ENCODE measurements around the gene HS3ST4. TPM values are rescaled to one million over a fixed set of nuclear protein-coding genes. Genes with fewer than 3 reads are reported as not detected.

HS3ST4 gene
- polyA plus RNA-seq, 1 donor from 2014 or later: 13.0 TPM

- Histone ChIP-seq H3K79me2 (replicated peaks; ENCODE audit: insufficient read depth, low read length) (no peaks in the 10 kb centered on the region), H3K9me3 (ENCODE audit: low read length) (no peaks in the 10 kb centered on the region), H3K4me2 (ENCODE audit: low read length) (no peak overlapping the region), H3F3A (ENCODE audit: insufficient read depth, low read length, poor library complexity, severe bottlenecking) (no peaks in the 10 kb centered on the region), H3K27ac (ENCODE audit: low read length) (no peak overlapping the region), H3K4me3 (ENCODE audit: low read length) (no peak overlapping the region), H2AFZ (ENCODE audit: low read depth, low read length) (no peak overlapping the region), H3K9me2 (ENCODE audit: insufficient read depth, low read length) (no peaks in the 10 kb centered on the region), H3K27me3 (ENCODE audit: insufficient read depth, low read depth, low read length) (no peaks in the 10 kb centered on the region), H4K20me1 (ENCODE audit: insufficient read depth) (no peaks in the 10 kb centered on the region), H3K9ac (ENCODE audit: low read length) (no peak overlapping the region), H3K36me3 (ENCODE audit: insufficient read depth, low read length) (no peaks in the 10 kb centered on the region)
- TF ChIP-seq MXI1 (conservative IDR thresholded peaks at IDR 0.05; ENCODE audit: poor library complexity, severe bottlenecking): no peak
- no peak for TF ChIP-seq RAD21 (conservative IDR thresholded peaks at IDR 0.05)
- TF ChIP-seq REST (IDR thresholded peaks at IDR 0.05; ENCODE audit: borderline replicate concordance): no peak
- no peak for TF ChIP-seq EZH2 (IDR thresholded peaks at IDR 0.05; ENCODE audit: borderline replicate concordance, insufficient read depth, low read length, poor library complexity, severe bottlenecking)
- TF ChIP-seq TAF1 (IDR thresholded peaks at IDR 0.05; ENCODE audit: low read depth): no peak
- TF ChIP-seq POLR2AphosphoS5 (IDR thresholded peaks at IDR 0.05): no peak
- TF ChIP-seq SMC3 (conservative IDR thresholded peaks at IDR 0.05; ENCODE audit: poor library complexity): no peak
- no peak for TF ChIP-seq EP300 (conservative IDR thresholded peaks at IDR 0.05; ENCODE audit: poor library complexity, severe bottlenecking)
- TF ChIP-seq CTCF (IDR thresholded peaks at IDR 0.05; ENCODE audit: poor library complexity, severe bottlenecking): no peak
Measured at GRCh38 chr16:26139091-26139490, 447.3 kb downstream of the HS3ST4 start.

GRCh38 chr16:26139884-26140283, 448.1 kb downstream of the HS3ST4 start:
- H3K4me2 ChIP-seq (ENCODE audit: low read length): no peak overlapping the region
- no peak for TF ChIP-seq REST (IDR thresholded peaks at IDR 0.05; ENCODE audit: borderline replicate concordance)
- TF ChIP-seq CTCF (IDR thresholded peaks at IDR 0.05; ENCODE audit: poor library complexity, severe bottlenecking): no peak
- no peak for TF ChIP-seq TAF1 (IDR thresholded peaks at IDR 0.05; ENCODE audit: low read depth)
- no peak for TF ChIP-seq MXI1 (conservative IDR thresholded peaks at IDR 0.05; ENCODE audit: poor library complexity, severe bottlenecking)
- no peak for TF ChIP-seq SMC3 (conservative IDR thresholded peaks at IDR 0.05; ENCODE audit: poor library complexity)
- no peak for TF ChIP-seq EZH2 (IDR thresholded peaks at IDR 0.05; ENCODE audit: borderline replicate concordance, insufficient read depth, low read length, poor library complexity, severe bottlenecking)
- no peak for TF ChIP-seq EP300 (conservative IDR thresholded peaks at IDR 0.05; ENCODE audit: poor library complexity, severe bottlenecking)
- no peak for TF ChIP-seq RAD21 (conservative IDR thresholded peaks at IDR 0.05)
- TF ChIP-seq POLR2AphosphoS5 (IDR thresholded peaks at IDR 0.05): no peak
- no peaks in the 10 kb centered on the region for H3K9me2 ChIP-seq (ENCODE audit: insufficient read depth, low read length)
- H4K20me1 ChIP-seq (ENCODE audit: insufficient read depth): no peaks in the 10 kb centered on the region
- H3K9me3 ChIP-seq (ENCODE audit: low read length): no peaks in the 10 kb centered on the region
- no peaks in the 10 kb centered on the region for H3K36me3 ChIP-seq (ENCODE audit: insufficient read depth, low read length)
- H3K4me3 ChIP-seq (ENCODE audit: low read length): no peak overlapping the region
- H2AFZ ChIP-seq (ENCODE audit: low read depth, low read length): no peak overlapping the region
- H3K27me3 ChIP-seq (ENCODE audit: insufficient read depth, low read depth, low read length): no peaks in the 10 kb centered on the region
- H3F3A ChIP-seq (ENCODE audit: insufficient read depth, low read length, poor library complexity, severe bottlenecking): no peaks in the 10 kb centered on the region
- no peak overlapping the region for H3K9ac ChIP-seq (ENCODE audit: low read length)
- no peak overlapping the region for H3K27ac ChIP-seq (ENCODE audit: low read length)
- H3K79me2 ChIP-seq (replicated peaks; ENCODE audit: insufficient read depth, low read length): no peaks in the 10 kb centered on the region

All from neural cell (in vitro differentiated cells).